GM06990 (cell line): ENCODE measurements around the gene PLEKHB2.
A peak's percentile ranks its signal among the peaks of the same experiment; 100 is the strongest.
"Not testable (repeated sequence)": the region's sequence is repeated elsewhere in the genome, so short reads cannot be mapped to it uniquely, and the experiment has no call there.

Source experiments
- DNase-seq: peaks from one replicate; pipeline ENCODE4 v3.0.0-alpha.2; 2011; ENCODE audit not compliant: insufficient read length; ENCODE audit errors: extremely low read depth
- H3K27me3 ChIP-seq: replicated peaks from 2 replicates; pipeline ENCODE4 v1.6.0; 2011; ENCODE audit warnings: low read length; ENCODE audit not compliant: control insufficient read depth, insufficient read depth
- H3K36me3 ChIP-seq: 2 replicates; pipeline ENCODE4 v1.5.1; 2011; ENCODE audit warnings: low read length; ENCODE audit not compliant: control insufficient read depth, insufficient read depth
- H3K4me3 ChIP-seq: replicated peaks from 2 replicates; pipeline ENCODE4 v1.5.1; 2011; ENCODE audit warnings: low read depth, mild to moderate bottlenecking, control low read depth, low read length
- CTCF ChIP-seq: IDR thresholded peaks from 2 replicates; pipeline ENCODE4 v1.5.1; 2011; ENCODE audit warnings: low read length, control low read depth, mild to moderate bottlenecking, inconsistent platforms; ENCODE audit not compliant: insufficient read depth, poor library complexity, severe bottlenecking

PLEKHB2 gene

GRCh38 chr2:131105950-131106801 is 1.0 kb downstream of the PLEKHB2 start:
- H3K36me3 ChIP-seq = no peaks in the 10 kb centered on the region
- H3K27me3 ChIP-seq = no peaks in the 10 kb centered on the region
- peak overlapping the region; percentile 84 for H3K4me3 ChIP-seq
- DNase-seq = peak; percentile 61
- no peak for TF ChIP-seq CTCF

GRCh38 chr2:131112529-131112928 is 7.4 kb downstream of the PLEKHB2 start:
- no peak overlapping the region for H3K4me3 ChIP-seq
- no peaks in the 10 kb centered on the region for H3K27me3 ChIP-seq
- no peak for TF ChIP-seq CTCF
- peaks cover 2% of the 10 kb centered on the region; the same call in 1 of the 2 replicates for H3K36me3 ChIP-seq
- DNase-seq = no peak

GRCh38 chr2:131113566-131114227 is 8.6 kb downstream of the PLEKHB2 start:
- DNase-seq = no peak
- Histone ChIP-seq H3K4me3 (no peak overlapping the region), H3K27me3 (no peaks in the 10 kb centered on the region), H3K36me3 (peaks cover 2% of the 10 kb centered on the region; the same call in 1 of the 2 replicates)
- TF ChIP-seq CTCF = no peak

GRCh38 chr2:131114950-131115349 is 9.8 kb downstream of the PLEKHB2 start:
- H3K4me3 ChIP-seq, H3K27me3 ChIP-seq, DNase-seq, H3K36me3 ChIP-seq: not testable (repeated sequence)

- TF ChIP-seq CTCF = no peak
- Histone ChIP-seq H3K27me3 (no peaks in the 10 kb centered on the region), H3K36me3 (peaks cover 2% of the 10 kb centered on the region; the same call in 1 of the 2 replicates), H3K4me3 (no peak overlapping the region)
- DNase-seq = no peak
Measured at GRCh38 chr2:131115752-131116151, 10.6 kb downstream of the PLEKHB2 start.

- DNase-seq = no peak
- Histone ChIP-seq H3K36me3 (peaks cover 12% of the 10 kb centered on the region), H3K4me3 (no peak overlapping the region), H3K27me3 (no peaks in the 10 kb centered on the region)
- no peak for TF ChIP-seq CTCF
Measured at GRCh38 chr2:131120815-131121317, 15.7 kb downstream of the PLEKHB2 start.
